Measurements from ENCODE around the gene DNAJB2. TPM values are rescaled to one million over a fixed set of nuclear protein-coding genes. Genes with fewer than 3 reads are reported as not detected.

DNAJB2 gene
- total and polyA plus RNA-seq, 2 experiments from 2014 or later, result 19.4 to 47.4 TPM

DNA sequence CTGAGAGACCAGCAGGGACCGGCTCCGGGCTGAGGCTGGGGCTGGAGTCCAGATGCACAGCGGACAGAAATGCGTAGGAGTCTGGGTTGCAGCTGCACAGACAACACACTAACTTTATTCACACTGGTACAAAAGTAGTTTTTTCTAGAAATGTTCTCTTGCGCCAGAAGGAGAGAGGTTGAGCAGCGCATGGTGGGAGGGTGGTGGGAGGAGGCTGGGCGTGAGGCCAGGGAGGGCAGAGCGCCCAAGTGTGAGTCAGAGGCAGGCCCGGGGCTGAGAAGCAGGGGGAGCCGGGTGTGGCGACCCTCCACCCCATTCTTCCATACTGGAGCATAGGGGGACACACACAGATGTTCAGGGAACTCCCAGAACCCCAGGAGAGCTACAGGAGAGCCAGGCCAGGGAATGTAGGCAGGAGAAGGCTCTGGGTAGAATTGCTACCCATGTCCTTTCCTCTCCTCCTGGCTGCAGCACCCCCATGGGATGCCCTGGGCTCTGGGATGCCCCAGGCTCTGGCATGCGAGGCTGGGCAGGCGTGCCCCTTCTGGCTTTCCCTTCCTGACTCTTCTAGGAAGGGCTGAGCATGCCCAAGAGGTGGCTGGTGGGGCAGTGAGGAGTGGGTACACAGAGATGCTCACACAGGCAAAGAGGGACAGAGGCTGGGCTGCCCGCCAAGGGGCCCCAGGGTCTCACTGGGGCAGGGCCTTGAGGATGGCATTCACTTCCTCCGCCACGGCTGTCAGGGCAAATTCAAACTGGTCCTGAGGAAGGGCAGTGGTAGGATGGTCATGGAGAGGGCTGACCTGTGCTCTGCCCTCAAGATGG lies 10.6 kb downstream of the DNAJB2 start:
- H4K20me1 ChIP-seq (ENCODE audit: insufficient read depth, poor library complexity, severe bottlenecking), result no peaks in the 10 kb centered on the region
- H3K79me2 ChIP-seq, result no peaks in the 10 kb centered on the region
- peak; percentile 72 for DNase-seq (ENCODE audit: low spot score)
- H3K27ac ChIP-seq, result peak overlapping the region; percentile 29
- TF ChIP-seq EZH2 (IDR thresholded peaks at IDR 0.05; ENCODE audit: borderline replicate concordance) (no peak), EZH2phosphoT487 (IDR thresholded peaks at IDR 0.05; ENCODE audit: low read depth, severe bottlenecking, unreplicated experiment) (no peak)
- TF ChIP-seq, protein P1, sequence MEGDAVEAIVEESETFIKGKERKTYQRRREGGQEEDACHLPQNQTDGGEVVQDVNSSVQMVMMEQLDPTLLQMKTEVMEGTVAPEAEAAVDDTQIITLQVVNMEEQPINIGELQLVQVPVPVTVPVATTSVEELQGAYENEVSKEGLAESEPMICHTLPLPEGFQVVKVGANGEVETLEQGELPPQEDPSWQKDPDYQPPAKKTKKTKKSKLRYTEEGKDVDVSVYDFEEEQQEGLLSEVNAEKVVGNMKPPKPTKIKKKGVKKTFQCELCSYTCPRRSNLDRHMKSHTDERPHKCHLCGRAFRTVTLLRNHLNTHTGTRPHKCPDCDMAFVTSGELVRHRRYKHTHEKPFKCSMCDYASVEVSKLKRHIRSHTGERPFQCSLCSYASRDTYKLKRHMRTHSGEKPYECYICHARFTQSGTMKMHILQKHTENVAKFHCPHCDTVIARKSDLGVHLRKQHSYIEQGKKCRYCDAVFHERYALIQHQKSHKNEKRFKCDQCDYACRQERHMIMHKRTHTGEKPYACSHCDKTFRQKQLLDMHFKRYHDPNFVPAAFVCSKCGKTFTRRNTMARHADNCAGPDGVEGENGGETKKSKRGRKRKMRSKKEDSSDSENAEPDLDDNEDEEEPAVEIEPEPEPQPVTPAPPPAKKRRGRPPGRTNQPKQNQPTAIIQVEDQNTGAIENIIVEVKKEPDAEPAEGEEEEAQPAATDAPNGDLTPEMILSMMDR (IDR thresholded peaks at IDR 0.05; ENCODE audit: poor library complexity), result no peak
- H3K9me3 ChIP-seq (ENCODE audit: low read depth), result no peaks in the 10 kb centered on the region
- no peak overlapping the region for H3K4me3 ChIP-seq
- no peaks in the 10 kb centered on the region for H3K4me1 ChIP-seq (ENCODE audit: insufficient read depth)
- no peak overlapping the region for H2AFZ ChIP-seq
- no peaks in the 10 kb centered on the region for H3K36me3 ChIP-seq (replicated peaks; ENCODE audit: insufficient read depth, low read depth)
- no peaks in the 10 kb centered on the region for H3K9me2 ChIP-seq (replicated peaks; ENCODE audit: insufficient read depth)
- no peaks in the 10 kb centered on the region for H3K27me3 ChIP-seq
- WGBS (ENCODE audit: low lambda C conversion rate, missing lambda C conversion rate), result 76% methylated on average over 16 of the region's 16 CpGs
- no peak overlapping the region for H3K4me2 ChIP-seq

DNA sequence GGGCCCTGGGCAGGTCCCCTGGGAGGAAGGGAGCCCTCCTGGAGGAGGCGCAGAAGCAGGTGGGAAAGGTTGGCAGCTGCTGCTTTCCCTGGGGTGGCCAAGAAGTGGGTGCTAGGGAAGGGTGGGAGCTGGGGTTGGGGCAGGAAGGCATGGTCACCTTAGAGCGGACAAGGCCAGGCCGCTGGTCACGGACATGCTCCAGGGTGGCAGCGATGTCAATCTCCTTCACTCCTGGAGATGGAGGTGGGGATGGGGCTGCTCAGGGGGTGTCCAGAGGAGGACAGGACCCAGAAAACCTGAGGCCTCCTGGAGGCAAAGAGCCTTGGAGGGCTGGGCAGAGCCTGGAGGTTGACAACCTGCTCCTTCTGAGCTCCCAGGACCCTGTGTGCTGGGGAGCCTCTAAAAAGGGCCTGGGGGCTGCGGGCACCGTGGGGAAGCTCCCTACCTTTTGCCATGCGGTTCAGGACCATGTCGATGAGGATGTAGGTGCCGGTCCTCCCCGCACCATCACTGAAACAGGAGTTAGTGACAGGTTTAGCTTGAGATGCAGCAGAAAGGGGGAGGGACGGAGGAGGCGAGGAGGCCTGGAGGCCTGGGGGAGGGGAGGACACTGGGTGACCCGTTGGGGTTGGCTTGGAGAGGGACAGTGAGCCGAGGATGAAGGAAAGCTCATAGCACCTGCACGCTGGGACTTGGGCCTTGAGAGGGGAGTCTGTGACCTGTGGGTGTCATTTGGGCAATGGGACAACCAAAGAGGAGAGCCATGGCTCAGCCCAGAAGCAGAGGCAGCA lies 11.4 kb downstream of the DNAJB2 start:
- no peak overlapping the region for H3K4me2 ChIP-seq
- no peaks in the 10 kb centered on the region for H3K9me2 ChIP-seq (replicated peaks; ENCODE audit: insufficient read depth)
- no peak overlapping the region for H3K27ac ChIP-seq
- H3K4me3 ChIP-seq, result no peak overlapping the region
- H3K27me3 ChIP-seq, result no peaks in the 10 kb centered on the region
- H3K4me1 ChIP-seq (ENCODE audit: insufficient read depth), result no peaks in the 10 kb centered on the region
- no peaks in the 10 kb centered on the region for H3K9me3 ChIP-seq (ENCODE audit: low read depth)
- H4K20me1 ChIP-seq (ENCODE audit: insufficient read depth, poor library complexity, severe bottlenecking), result no peaks in the 10 kb centered on the region
- no peak for DNase-seq (ENCODE audit: low spot score)
- WGBS (ENCODE audit: low lambda C conversion rate, missing lambda C conversion rate), result 85% methylated on average over 16 of the region's 16 CpGs
- no peak for TF ChIP-seq EZH2phosphoT487 (IDR thresholded peaks at IDR 0.05; ENCODE audit: low read depth, severe bottlenecking, unreplicated experiment)
- TF ChIP-seq, protein P1 (IDR thresholded peaks at IDR 0.05; ENCODE audit: poor library complexity), result no peak
- TF ChIP-seq EZH2 (IDR thresholded peaks at IDR 0.05; ENCODE audit: borderline replicate concordance), result no peak
- no peak overlapping the region for H2AFZ ChIP-seq
- H3K79me2 ChIP-seq, result no peaks in the 10 kb centered on the region
- H3K36me3 ChIP-seq (replicated peaks; ENCODE audit: insufficient read depth, low read depth), result no peaks in the 10 kb centered on the region

DNA sequence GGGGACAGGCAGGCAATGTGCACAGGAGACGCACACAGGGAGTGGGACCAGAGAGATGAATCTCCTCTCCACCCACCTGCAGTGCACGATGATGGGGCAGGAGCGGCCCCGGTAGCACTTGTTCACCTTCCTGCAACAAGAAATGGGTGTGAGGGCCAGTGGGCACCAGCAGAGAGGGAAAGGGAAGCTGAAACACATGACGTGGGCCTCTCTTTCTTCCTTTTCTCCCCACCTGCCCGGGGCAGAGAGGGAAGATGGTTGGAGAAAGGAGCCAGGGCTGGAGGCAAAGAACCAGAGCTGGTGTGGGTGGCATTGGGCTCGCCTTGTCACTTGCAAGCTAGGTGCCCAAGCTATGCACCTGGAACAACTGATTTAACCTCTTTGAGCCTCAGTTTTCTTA lies 12.2 kb downstream of the DNAJB2 start:
- 83% methylated on average over 7 of the region's 7 CpGs for WGBS (ENCODE audit: low lambda C conversion rate, missing lambda C conversion rate)
- Histone ChIP-seq H3K9me3 (ENCODE audit: low read depth) (no peaks in the 10 kb centered on the region), H2AFZ (no peak overlapping the region), H3K9me2 (replicated peaks; ENCODE audit: insufficient read depth) (no peaks in the 10 kb centered on the region), H3K4me2 (no peak overlapping the region), H3K36me3 (replicated peaks; ENCODE audit: insufficient read depth, low read depth) (no peaks in the 10 kb centered on the region), H3K27ac (no peak overlapping the region), H4K20me1 (ENCODE audit: insufficient read depth, poor library complexity, severe bottlenecking) (no peaks in the 10 kb centered on the region), H3K27me3 (no peaks in the 10 kb centered on the region), H3K79me2 (no peaks in the 10 kb centered on the region), H3K4me1 (ENCODE audit: insufficient read depth) (no peaks in the 10 kb centered on the region), H3K4me3 (no peak overlapping the region)
- DNase-seq (ENCODE audit: low spot score), result no peak
- TF ChIP-seq EZH2 (IDR thresholded peaks at IDR 0.05; ENCODE audit: borderline replicate concordance) (no peak), EZH2phosphoT487 (IDR thresholded peaks at IDR 0.05; ENCODE audit: low read depth, severe bottlenecking, unreplicated experiment) (no peak)
- TF ChIP-seq, protein P1 (IDR thresholded peaks at IDR 0.05; ENCODE audit: poor library complexity), result no peak

Data from hepatocyte (in vitro differentiated cells).